Spleen (tissue), 11 donors: Measurements from ENCODE around the gene DHRS7C. TPM values are rescaled to one million over a fixed set of nuclear protein-coding genes. Genes with fewer than 3 reads are reported as not detected.

Experiments used
- DNase-seq: peaks from one replicate; pipeline ENCODE4 v3.0.0-alpha.2; 2020
- H3K27ac ChIP-seq, 8 donors: fragments of 200-600 bp; sonication (generic) in 7 of 8; 1 replicate in 4 of 8; 2 replicates in 4 of 8; pipeline versions ENCODE4 v1.5.0 to v1.8.0; 2016 to 2021; ENCODE audit warnings: inconsistent platforms in 4 of 8, mild to moderate bottlenecking in 4 of 8, moderate library complexity in 1 of 8
- H3K27me3 ChIP-seq, 7 donors: fragments of 200-600 bp; sonication (generic) in 6 of 7; replicated peaks in 1 of 7; 1 replicate in 4 of 7; 2 replicates in 3 of 7; pipeline versions ENCODE4 v1.5.0 to v1.8.0; 2016 to 2021; ENCODE audit warnings: inconsistent platforms in 3 of 7, mild to moderate bottlenecking in 1 of 7
- H3K36me3 ChIP-seq, 6 donors: fragments of 200-600 bp; sonication (generic) in 5 of 6; 1 replicate in 4 of 6; 2 replicates in 2 of 6; pipeline versions ENCODE4 v1.5.0 to v1.8.0; 2016 to 2021; ENCODE audit warnings: inconsistent platforms in 2 of 6
- H3K4me1 ChIP-seq, 6 donors: fragments of 200-600 bp; sonication (generic) in 5 of 6; 1 replicate in 3 of 6; 2 replicates in 3 of 6; pipeline versions ENCODE4 v1.5.0 to v1.8.0; 2016 to 2021; ENCODE audit warnings: inconsistent platforms in 3 of 6
- H3K4me3 ChIP-seq, 8 donors: fragments of 200-600 bp; sonication (generic) in 7 of 8; 1 replicate in 4 of 8; 2 replicates in 4 of 8; pipeline versions ENCODE4 v1.5.0 to v1.8.0; 2016 to 2021; ENCODE audit warnings: inconsistent platforms in 4 of 8, mild to moderate bottlenecking in 4 of 8, moderate library complexity in 2 of 8
- H3K9me3 ChIP-seq, 8 donors: fragments of 200-600 bp; sonication (generic) in 7 of 8; 1 replicate in 4 of 8; 2 replicates in 4 of 8; pipeline versions ENCODE4 v1.5.0 to v1.8.0; 2016 to 2021; ENCODE audit warnings: inconsistent platforms in 4 of 8
- POLR2A ChIP-seq, 3 donors: fragments of 450-650 bp; IDR thresholded peaks; one replicate each; pipeline ENCODE4 v1.5.1; 2017; ENCODE audit warnings: antibody characterized with exemption in 3 of 3, mild to moderate bottlenecking in 1 of 3
- POLR2AphosphoS5 ChIP-seq, 3 donors: sonication (generic); formaldehyde crosslinking; IDR thresholded peaks; one replicate each; pipeline ENCODE4 v1.5.1; 2017; ENCODE audit warnings: antibody characterized with exemption in 3 of 3
- WGBS, 5 donors: extraction: QIAGEN DNeasy Blood & Tissue Kit in 3 of 5; methylation state at CpG; one replicate each; pipeline versions ENCODE4 v1.1.5 to v1.1.7; 2013 to 2018; 5-methylcytosine and 5-hydroxymethylcytosine counted together
- intact Hi-C: fragments of 100-400 bp; cut with DNase I; formaldehyde crosslinking; loops from one replicate; pipeline ENCODE4 v1.15.0; 2023; ENCODE audit warnings: low total_unique reads
- polyA plus RNA-seq, 3 donors: library from polyadenylated mRNA; stranded (reverse); fragments of 200-250 nt; gene quantifications; one replicate each; pipeline ENCODE4 v1.2.1, GENCODE V29; 2013
- total RNA-seq, 7 donors: library from RNA; depleted of rRNA in 3 of 7; stranded (reverse); fragments of >200 nt in 3 of 7; fragmentation: NEBNext Ultra II Directional in 4 of 7; extraction: Animal tissue kit (Norgen Biotek cat#: 25700) in 4 of 7; gene quantifications; one replicate each; pipeline versions ENCODE4 v1.1.0 to v1.2.1, GENCODE V29; 2016 to 2021
- TF ChIP-seq, protein P1 (sequence below), 11 experiments: fragments of 200-600 bp in 7 of 11; fragments of 450-650 bp in 4 of 11; sonication (generic) in 4 of 11; IDR thresholded peaks in 8 of 11; conservative IDR thresholded peaks in 3 of 11; 1 replicate in 7 of 11; 2 replicates in 4 of 11; pipeline versions ENCODE4 v1.4.0 to v1.8.0; 2016 to 2021; ENCODE audit warnings: antibody characterized with exemption in 11 of 11, inconsistent platforms in 4 of 11, mild to moderate bottlenecking in 1 of 11
- donor health status: healthy with polysubstance abuse.
- donor health status: DM: no; HTN: no; CAD: no; lungs with moderate emphysema.
- donor health status: DM: no; HTN: no; CAD: no.
- donor health status: Bipolar disorder and iron deficiency.
- donor health status: healthy.
- donor health status: DM: no; HTN: no; CAD: no.
- donor health status: DM: yes; HTN: yes; CAD: no.

Gene DHRS7C
- total and polyA plus RNA-seq, 10 donors, result 0.09 TPM; not detected in 9

DNA sequence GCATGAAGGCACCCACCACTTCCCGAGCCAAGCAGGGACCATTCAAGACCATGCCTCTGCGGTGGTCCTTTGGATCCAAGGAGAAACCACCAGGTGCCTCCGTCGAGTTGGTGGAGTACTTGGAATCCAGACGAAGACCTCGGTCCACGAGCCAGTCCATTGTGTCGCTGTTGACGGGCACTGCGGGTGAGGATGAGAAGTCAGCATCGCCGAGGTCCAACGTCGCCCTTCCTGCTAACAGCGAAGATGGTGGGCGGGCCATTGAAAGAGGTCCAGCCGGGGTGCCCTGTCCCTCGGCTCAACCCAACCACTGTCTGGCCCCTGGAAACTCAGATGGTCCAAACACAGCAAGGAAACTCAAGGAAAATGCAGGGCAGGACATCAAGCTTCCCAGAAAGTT, 63.4 kb downstream of the DHRS7C start:
- DNase-seq, result no peak
- no peak overlapping the region for H3K27ac ChIP-seq
- peaks cover 0 to 36% (median 4%) of the 10 kb centered on the region in 7 donors for H3K27me3 ChIP-seq
- H3K9me3 ChIP-seq, result no peaks in the 10 kb centered on the region
- no peaks in the 10 kb centered on the region for H3K36me3 ChIP-seq
- 90 to 96% (median 93%) methylated on average over 18 of the region's 18 CpGs for WGBS, 5 donors
- no peak overlapping the region for H3K4me3 ChIP-seq
- intact Hi-C loops, result no loop called here
- peaks cover 0 to 9% (median 3%) of the 10 kb centered on the region in 6 donors for H3K4me1 ChIP-seq
- TF ChIP-seq, protein P1, sequence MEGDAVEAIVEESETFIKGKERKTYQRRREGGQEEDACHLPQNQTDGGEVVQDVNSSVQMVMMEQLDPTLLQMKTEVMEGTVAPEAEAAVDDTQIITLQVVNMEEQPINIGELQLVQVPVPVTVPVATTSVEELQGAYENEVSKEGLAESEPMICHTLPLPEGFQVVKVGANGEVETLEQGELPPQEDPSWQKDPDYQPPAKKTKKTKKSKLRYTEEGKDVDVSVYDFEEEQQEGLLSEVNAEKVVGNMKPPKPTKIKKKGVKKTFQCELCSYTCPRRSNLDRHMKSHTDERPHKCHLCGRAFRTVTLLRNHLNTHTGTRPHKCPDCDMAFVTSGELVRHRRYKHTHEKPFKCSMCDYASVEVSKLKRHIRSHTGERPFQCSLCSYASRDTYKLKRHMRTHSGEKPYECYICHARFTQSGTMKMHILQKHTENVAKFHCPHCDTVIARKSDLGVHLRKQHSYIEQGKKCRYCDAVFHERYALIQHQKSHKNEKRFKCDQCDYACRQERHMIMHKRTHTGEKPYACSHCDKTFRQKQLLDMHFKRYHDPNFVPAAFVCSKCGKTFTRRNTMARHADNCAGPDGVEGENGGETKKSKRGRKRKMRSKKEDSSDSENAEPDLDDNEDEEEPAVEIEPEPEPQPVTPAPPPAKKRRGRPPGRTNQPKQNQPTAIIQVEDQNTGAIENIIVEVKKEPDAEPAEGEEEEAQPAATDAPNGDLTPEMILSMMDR (IDR thresholded peaks at IDR 0.05 in 8 of 11, conservative IDR thresholded peaks at IDR 0.05 in 3 of 11), result no peak
- no peak for TF ChIP-seq POLR2A (IDR thresholded peaks at IDR 0.05)
- no peak for TF ChIP-seq POLR2AphosphoS5 (IDR thresholded peaks at IDR 0.05)

DNA sequence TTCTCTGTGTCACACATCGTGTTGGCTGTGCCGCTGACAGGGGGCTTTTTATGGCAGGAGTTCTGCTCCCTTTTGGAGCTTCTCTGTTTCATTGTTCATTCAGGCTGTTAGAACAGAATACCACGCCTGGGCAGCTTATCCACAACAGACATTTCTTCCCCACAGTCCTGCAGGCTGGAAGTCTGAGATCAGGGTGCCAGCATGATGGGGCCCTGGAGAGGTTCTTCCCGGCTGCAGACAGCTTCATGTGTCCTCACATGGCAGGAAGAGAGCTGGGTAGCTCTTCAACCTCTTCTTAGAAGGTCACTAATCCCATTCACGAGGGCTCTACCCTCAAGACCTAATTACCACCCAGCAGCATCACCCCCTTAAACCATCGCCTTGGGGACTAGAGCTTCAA, 65.1 kb downstream of the DHRS7C start:
- DNase-seq, result no peak
- Histone ChIP-seq H3K27ac (no peak overlapping the region), H3K36me3 (no peaks in the 10 kb centered on the region), H3K4me3 (no peak overlapping the region), H3K4me1 (peaks cover 0 to 9% (median 3%) of the 10 kb centered on the region in 6 donors), H3K27me3 (peaks cover 0 to 36% (median 4%) of the 10 kb centered on the region in 7 donors), H3K9me3 (no peaks in the 10 kb centered on the region)
- intact Hi-C loops, result no loop called here
- WGBS, 5 donors, result 51 to 80% (median 69%) methylated on average over 6 of the region's 6 CpGs
- TF ChIP-seq, protein P1 (IDR thresholded peaks at IDR 0.05 in 8 of 11, conservative IDR thresholded peaks at IDR 0.05 in 3 of 11), result no peak
- TF ChIP-seq POLR2A (IDR thresholded peaks at IDR 0.05) (no peak), POLR2AphosphoS5 (IDR thresholded peaks at IDR 0.05) (no peak)

DNA sequence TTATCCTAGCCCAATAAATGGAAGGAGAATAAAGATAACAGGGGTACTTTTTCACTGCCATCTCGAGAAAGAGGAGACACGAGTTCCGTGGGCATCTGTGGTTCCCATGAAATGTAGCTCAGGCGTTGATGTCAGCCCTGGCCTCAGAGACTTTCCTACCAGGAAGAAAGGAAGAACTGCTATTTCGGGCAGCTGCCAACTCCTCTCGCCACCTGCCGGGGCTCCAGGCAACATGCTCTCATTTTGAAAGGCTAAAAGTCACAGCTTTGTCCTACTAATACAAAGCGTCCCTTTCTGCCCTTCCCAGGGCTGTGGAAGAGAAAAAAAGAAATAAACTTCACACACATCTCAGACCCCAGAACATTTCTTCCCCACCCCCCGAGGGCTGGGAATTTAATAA, 65.8 kb downstream of the DHRS7C start:
- intact Hi-C loops, result no loop called here

More for the DNA sequence above, 65.8 kb downstream of the DHRS7C start:
- no peaks in the 10 kb centered on the region for H3K36me3 ChIP-seq
- peaks cover 0 to 9% (median 3%) of the 10 kb centered on the region in 6 donors for H3K4me1 ChIP-seq
- no peak overlapping the region for H3K27ac ChIP-seq
- WGBS, 5 donors, result 20 to 44% (median 23%) methylated on average over 9 of the region's 9 CpGs
- peaks cover 0 to 36% (median 4%) of the 10 kb centered on the region in 7 donors for H3K27me3 ChIP-seq
- no peaks in the 10 kb centered on the region for H3K9me3 ChIP-seq
- H3K4me3 ChIP-seq, result no peak overlapping the region
- no peak for DNase-seq
- no peak for TF ChIP-seq POLR2A (IDR thresholded peaks at IDR 0.05)
- TF ChIP-seq, protein P1 (IDR thresholded peaks at IDR 0.05 in 8 of 11, conservative IDR thresholded peaks at IDR 0.05 in 3 of 11), result no peak
- no peak for TF ChIP-seq POLR2AphosphoS5 (IDR thresholded peaks at IDR 0.05)

Other genes with a start within 250 kb of the DHRS7C start
- 10 to 100 TPM; 37.3 to 59.8 (median 47.4) TPM for gene STX8, start 215.8 kb downstream of the DHRS7C start, total RNA-seq
- gene STX8, start 215.8 kb downstream of the DHRS7C start, polyA plus RNA-seq, result 10 to 100 TPM; 41.6 to 54.7 (median 50.4) TPM
- not detected for gene CFAP52, start 214.9 kb downstream of the DHRS7C start, total RNA-seq
- not detected for gene CFAP52, start 214.9 kb downstream of the DHRS7C start, polyA plus RNA-seq
- under 1 TPM; 0.14 to 0.39 (median 0.34) TPM for gene USP43, start 146.1 kb downstream of the DHRS7C start, total RNA-seq
- gene USP43, start 146.1 kb downstream of the DHRS7C start, polyA plus RNA-seq, result under 1 TPM; 0.13 to 0.22 (median 0.17) TPM
- gene GSG1L2, start 30.5 kb upstream of the DHRS7C start, total RNA-seq, result not detected
- not detected for gene GSG1L2, start 30.5 kb upstream of the DHRS7C start, polyA plus RNA-seq
- under 1 TPM in 3 of 7 donors, not detected in 4; 0.07 to 0.63 (median 0.17) TPM for gene GLP2R, start 34.3 kb upstream of the DHRS7C start, total RNA-seq
- under 1 TPM; 0.07 to 0.22 (median 0.12) TPM for gene GLP2R, start 34.3 kb upstream of the DHRS7C start, polyA plus RNA-seq
- 1 to 10 TPM in 1 of 7 donors, under 1 TPM in 6; 0.11 to 1.4 (median 0.32) TPM for gene RCVRN, start 113.7 kb upstream of the DHRS7C start, total RNA-seq
- under 1 TPM; 0.03 to 0.64 (median 0.30) TPM for gene RCVRN, start 113.7 kb upstream of the DHRS7C start, polyA plus RNA-seq